ENCODE data around the gene UST.

DNA sequence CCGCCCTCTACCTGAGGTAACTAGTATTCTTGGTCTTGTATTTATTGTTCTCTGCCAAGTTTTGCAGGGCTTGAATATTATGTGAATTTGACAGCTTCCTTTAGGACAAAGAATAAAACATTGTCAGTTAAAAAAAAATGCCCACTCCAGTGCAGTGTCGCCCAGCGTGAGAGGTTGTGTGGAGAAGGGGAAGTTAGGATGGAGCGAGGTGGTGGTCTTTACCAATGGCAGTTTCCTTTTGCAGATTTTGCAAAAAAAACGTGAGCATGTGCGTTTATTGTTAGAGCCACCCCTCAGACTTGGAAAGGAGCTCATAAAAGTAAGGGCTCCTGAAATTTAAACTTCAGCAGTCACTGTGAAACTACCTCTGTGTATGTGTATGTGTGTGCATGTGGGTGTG lies 28.3 kb downstream of the UST start:
- TF ChIP-seq, protein P1, sequence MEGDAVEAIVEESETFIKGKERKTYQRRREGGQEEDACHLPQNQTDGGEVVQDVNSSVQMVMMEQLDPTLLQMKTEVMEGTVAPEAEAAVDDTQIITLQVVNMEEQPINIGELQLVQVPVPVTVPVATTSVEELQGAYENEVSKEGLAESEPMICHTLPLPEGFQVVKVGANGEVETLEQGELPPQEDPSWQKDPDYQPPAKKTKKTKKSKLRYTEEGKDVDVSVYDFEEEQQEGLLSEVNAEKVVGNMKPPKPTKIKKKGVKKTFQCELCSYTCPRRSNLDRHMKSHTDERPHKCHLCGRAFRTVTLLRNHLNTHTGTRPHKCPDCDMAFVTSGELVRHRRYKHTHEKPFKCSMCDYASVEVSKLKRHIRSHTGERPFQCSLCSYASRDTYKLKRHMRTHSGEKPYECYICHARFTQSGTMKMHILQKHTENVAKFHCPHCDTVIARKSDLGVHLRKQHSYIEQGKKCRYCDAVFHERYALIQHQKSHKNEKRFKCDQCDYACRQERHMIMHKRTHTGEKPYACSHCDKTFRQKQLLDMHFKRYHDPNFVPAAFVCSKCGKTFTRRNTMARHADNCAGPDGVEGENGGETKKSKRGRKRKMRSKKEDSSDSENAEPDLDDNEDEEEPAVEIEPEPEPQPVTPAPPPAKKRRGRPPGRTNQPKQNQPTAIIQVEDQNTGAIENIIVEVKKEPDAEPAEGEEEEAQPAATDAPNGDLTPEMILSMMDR (IDR thresholded peaks at IDR 0.05), result no peak
- TF ChIP-seq EZH2 (IDR thresholded peaks at IDR 0.05), result no peak
